Skeletal muscle tissue (tissue), 4 donors: Measurements from ENCODE around the gene RGS13. TPM values are rescaled to one million over a fixed set of nuclear protein-coding genes. Genes with fewer than 3 reads are reported as not detected.

Experiments
- H3K27ac ChIP-seq: one replicate; pipeline ENCODE4 v1.7.0; 2013; ENCODE audit warnings: mild to moderate bottlenecking, low read depth, low read length, inconsistent platforms
- H3K27me3 ChIP-seq, 3 donors: one replicate each; pipeline ENCODE4 v1.7.0; 2013; ENCODE audit warnings: low read length in 3 of 3; ENCODE audit not compliant: control insufficient read depth in 3 of 3, insufficient read depth in 3 of 3
- H3K36me3 ChIP-seq, 3 donors: one replicate each; pipeline ENCODE4 v1.7.0; 2013; ENCODE audit warnings: low read length in 3 of 3; ENCODE audit not compliant: control insufficient read depth in 3 of 3, insufficient read depth in 3 of 3
- H3K4me1 ChIP-seq, 3 donors: one replicate each; pipeline ENCODE4 v1.7.0; 2013; ENCODE audit warnings: low read length in 3 of 3, mild to moderate bottlenecking in 3 of 3; ENCODE audit not compliant: control insufficient read depth in 3 of 3, insufficient read depth in 3 of 3
- H3K4me3 ChIP-seq, 3 donors: one replicate each; pipeline ENCODE4 v1.7.0; 2013; ENCODE audit warnings: low read length in 3 of 3
- H3K9ac ChIP-seq, 3 donors: one replicate each; pipeline ENCODE4 v1.7.0; 2013; ENCODE audit warnings: low read length in 3 of 3, mild to moderate bottlenecking in 3 of 3, moderate library complexity in 2 of 3, low read depth in 1 of 3
- H3K9me3 ChIP-seq, 3 donors: one replicate each; pipeline ENCODE4 v1.7.0; 2013; ENCODE audit warnings: low read length in 3 of 3; ENCODE audit not compliant: control insufficient read depth in 3 of 3
- total RNA-seq: library from RNA; depleted of rRNA; stranded (reverse); fragments of >200 nt; gene quantifications from one replicate; pipeline ENCODE4 v1.2.3, GENCODE V29; 2014
- donor health status: Osteomylitis.

RGS13 gene
- total RNA-seq, 1 donor from 2014 or later, result under 0.01 TPM

DNA sequence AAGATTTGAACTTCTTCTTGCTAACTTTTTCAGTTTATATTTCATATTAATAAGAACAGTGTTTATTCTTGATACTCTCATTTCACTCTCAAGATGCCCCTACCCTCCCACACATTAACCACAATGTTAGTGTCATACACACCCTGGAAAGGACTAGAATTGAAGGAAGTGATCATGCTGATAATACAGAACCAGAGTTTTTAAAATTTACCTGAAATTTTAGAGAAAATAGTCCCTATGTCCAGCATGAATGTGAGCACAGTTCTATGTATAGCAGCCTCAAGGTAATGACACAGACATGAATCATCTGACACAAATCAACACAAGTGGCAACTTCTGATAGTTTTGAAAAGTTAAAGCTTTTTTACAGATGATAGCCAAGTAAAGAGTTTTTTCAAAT, 34.4 kb upstream of the RGS13 start:
- Histone ChIP-seq H3K27ac (no peak overlapping the region), H3K4me3 (no peak overlapping the region), H3K36me3 (no peaks in the 10 kb centered on the region), H3K4me1 (no peaks in the 10 kb centered on the region), H3K9ac (no peak overlapping the region), H3K9me3 (no peaks in the 10 kb centered on the region), H3K27me3 (no peaks in the 10 kb centered on the region)

DNA sequence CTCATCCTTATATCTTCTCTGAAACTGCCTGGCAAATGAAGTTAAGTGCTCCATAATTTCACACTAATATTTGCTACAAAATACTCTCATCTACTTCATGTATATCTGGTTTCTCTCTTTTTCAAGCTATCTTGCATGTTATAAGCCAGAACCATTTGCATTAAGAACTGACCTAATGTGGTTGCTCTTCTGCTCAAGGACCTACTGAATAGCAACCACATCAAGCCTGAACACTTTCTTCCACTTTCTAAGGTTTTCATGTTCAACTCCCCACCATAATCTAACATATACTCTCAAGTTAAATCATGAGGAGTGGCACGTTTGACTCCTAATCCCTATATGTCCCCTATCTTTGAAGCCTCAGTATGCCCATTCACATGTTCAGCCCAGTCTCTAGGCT, 33.2 kb upstream of the RGS13 start:
- no peak overlapping the region for H3K27ac ChIP-seq
- H3K4me3 ChIP-seq, result no peak overlapping the region
- H3K36me3 ChIP-seq, result no peaks in the 10 kb centered on the region
- no peaks in the 10 kb centered on the region for H3K9me3 ChIP-seq
- no peak overlapping the region for H3K9ac ChIP-seq
- no peaks in the 10 kb centered on the region for H3K27me3 ChIP-seq
- H3K4me1 ChIP-seq, result no peaks in the 10 kb centered on the region

DNA sequence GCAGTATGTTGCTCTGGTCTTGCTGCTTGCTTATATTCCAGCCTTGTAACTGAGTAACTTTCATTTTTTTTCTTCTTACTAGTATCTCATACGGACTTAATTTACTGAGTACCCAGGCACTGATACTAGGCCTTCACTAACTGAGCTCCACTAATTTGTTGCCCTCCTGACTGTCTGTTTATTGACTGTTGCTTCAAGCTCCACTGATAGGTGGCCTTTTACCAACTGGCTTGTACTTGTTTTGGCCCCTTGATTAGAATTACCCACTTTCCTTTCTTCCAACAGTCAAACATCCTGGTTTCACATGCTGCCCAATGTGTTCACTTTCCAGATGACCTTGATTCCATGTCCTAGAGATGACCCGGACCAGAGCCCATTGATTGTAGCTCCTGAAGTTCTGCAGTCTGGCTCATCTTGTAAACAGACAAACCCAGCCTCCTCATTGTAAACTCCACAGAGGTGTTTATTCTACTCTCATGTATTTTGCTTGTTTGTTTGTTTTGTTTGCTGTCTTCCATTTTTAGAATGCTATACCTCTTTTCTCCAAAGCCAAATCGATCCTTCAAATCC, 32.6 kb upstream of the RGS13 start:
- H3K4me1 ChIP-seq, result no peaks in the 10 kb centered on the region
- H3K27ac ChIP-seq, result no peak overlapping the region
- H3K9ac ChIP-seq, result no peak overlapping the region
- no peaks in the 10 kb centered on the region for H3K9me3 ChIP-seq
- H3K4me3 ChIP-seq, result no peak overlapping the region
- H3K27me3 ChIP-seq, result no peaks in the 10 kb centered on the region
- H3K36me3 ChIP-seq, result no peaks in the 10 kb centered on the region

- H3K36me3 ChIP-seq, result no peaks in the 10 kb centered on the region
- no peak overlapping the region for H3K9ac ChIP-seq
- H3K27me3 ChIP-seq, result no peaks in the 10 kb centered on the region
- no peaks in the 10 kb centered on the region for H3K9me3 ChIP-seq
- no peak overlapping the region for H3K4me3 ChIP-seq
- no peaks in the 10 kb centered on the region for H3K4me1 ChIP-seq
- no peak overlapping the region for H3K27ac ChIP-seq
Observed at GRCh38 chr1:192604979-192605620, 30.8 kb upstream of the RGS13 start.

DNA sequence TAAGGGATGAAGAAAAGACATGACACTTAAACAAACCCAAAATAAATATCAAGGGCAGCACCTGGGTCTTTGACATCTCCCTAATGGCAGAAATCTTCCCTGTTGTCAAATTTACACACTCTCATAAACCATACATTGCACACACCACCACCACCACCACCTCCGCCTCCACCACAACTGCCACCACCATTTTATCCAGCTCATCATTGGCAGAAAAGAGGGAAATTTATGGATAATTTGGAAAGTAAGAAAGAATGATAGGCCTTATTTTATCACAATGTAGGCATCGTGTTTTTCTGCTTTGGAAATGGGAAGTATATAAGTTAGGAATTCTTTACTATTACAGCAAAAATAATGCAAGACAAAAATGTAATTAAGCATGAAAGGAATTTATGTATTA, 27.3 kb upstream of the RGS13 start:
- H3K27me3 ChIP-seq, result no peaks in the 10 kb centered on the region
- no peaks in the 10 kb centered on the region for H3K36me3 ChIP-seq

DNA sequence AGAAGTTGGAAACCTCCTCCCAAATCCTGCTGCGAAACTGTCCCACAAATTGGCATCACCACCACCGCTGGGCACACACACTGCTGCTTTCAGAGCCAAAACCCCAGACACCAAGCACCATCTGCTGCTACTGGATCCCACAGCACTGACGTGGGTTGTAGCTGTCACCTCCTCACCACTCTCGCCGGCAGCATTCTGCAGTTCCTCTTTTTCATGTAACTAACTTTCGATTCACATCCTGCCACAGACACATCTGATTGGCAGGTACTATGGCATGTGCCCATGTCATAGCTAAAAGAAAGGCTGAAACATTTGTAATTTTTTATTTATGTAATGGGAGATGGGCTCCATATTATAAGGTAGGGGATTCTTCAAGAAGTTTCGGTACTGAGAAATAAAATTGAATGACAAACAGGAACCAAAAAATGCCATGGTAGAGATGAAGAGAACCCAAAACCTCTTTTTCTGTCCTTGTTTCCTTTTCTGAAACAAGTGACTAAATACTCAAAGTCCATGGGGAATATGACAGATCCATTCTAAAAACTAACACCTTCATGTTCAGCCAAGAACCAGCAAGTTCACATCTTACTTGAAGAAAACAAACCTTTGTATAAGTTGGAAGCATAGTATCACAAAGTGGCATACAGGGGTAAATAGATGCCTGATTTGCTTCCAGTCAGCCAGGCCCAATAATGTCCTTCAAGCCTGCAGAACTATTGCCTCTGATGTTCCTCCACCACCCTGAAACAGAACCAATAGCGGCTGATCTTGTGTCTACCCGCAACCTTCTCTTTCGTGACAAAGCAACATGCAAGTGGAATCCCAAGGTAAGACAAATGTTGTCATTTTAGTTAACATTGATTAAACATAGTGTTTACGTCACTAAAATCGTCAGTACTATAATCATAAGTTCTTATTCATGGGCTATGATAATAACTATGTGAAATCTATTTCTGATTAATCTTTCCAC, 26.6 kb upstream of the RGS13 start:
- Histone ChIP-seq H3K4me1 (no peaks in the 10 kb centered on the region), H3K27me3 (no peaks in the 10 kb centered on the region), H3K9me3 (no peaks in the 10 kb centered on the region), H3K36me3 (no peaks in the 10 kb centered on the region), H3K27ac (no peak overlapping the region), H3K9ac (no peak overlapping the region), H3K4me3 (no peak overlapping the region)

More for the DNA sequence above, 27.3 kb upstream of the RGS13 start:
- no peak overlapping the region for H3K9ac ChIP-seq
- H3K9me3 ChIP-seq, result no peaks in the 10 kb centered on the region
- H3K4me3 ChIP-seq, result no peak overlapping the region
- H3K27ac ChIP-seq, result no peak overlapping the region
- H3K4me1 ChIP-seq, result no peaks in the 10 kb centered on the region

DNA sequence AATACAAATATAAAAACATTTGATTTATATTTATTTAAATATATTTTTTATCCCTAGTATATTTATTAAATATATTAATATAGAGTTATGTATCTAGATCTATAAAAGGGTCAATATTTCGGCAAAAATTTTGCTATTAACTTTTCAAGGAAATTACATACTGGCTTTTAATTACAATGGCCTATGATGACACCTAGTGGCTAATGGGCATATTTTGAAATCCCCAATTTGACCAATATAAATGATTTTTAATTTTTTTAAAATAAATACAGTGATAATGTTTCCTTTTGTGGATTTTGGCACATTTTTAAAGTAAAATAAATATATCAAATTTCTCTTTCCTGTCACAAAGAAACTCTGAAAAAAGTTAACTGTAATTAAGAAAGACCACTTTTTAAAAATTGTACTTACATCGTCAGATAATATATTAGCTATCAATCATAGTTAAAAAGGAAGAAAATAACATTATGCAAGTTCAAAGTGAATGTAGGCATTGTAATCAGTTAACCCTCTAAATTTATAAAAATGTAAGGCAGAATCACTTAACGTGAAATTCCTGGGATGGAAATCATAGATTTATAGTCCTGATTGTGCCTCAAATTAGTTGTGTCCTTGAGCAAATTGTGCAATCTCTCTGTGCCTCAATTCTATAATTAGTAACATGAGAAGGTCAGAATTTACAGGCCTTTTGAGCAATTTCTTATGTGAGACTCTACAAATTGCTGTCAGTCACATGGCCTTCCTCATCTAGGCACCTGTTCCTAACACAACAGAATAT, 25.6 kb upstream of the RGS13 start:
- no peak overlapping the region for H3K4me3 ChIP-seq
- H3K27ac ChIP-seq, result no peak overlapping the region
- H3K9ac ChIP-seq, result no peak overlapping the region
- H3K27me3 ChIP-seq, result no peaks in the 10 kb centered on the region
- H3K9me3 ChIP-seq, result no peaks in the 10 kb centered on the region
- H3K36me3 ChIP-seq, result no peaks in the 10 kb centered on the region
- H3K4me1 ChIP-seq, result no peaks in the 10 kb centered on the region

- Histone ChIP-seq H3K36me3 (no peaks in the 10 kb centered on the region), H3K4me1 (no peaks in the 10 kb centered on the region), H3K27me3 (no peaks in the 10 kb centered on the region), H3K27ac (no peak overlapping the region), H3K4me3 (no peak overlapping the region), H3K9ac (no peak overlapping the region), H3K9me3 (no peaks in the 10 kb centered on the region)
Observed at GRCh38 chr1:192615055-192615454, 20.9 kb upstream of the RGS13 start.

DNA sequence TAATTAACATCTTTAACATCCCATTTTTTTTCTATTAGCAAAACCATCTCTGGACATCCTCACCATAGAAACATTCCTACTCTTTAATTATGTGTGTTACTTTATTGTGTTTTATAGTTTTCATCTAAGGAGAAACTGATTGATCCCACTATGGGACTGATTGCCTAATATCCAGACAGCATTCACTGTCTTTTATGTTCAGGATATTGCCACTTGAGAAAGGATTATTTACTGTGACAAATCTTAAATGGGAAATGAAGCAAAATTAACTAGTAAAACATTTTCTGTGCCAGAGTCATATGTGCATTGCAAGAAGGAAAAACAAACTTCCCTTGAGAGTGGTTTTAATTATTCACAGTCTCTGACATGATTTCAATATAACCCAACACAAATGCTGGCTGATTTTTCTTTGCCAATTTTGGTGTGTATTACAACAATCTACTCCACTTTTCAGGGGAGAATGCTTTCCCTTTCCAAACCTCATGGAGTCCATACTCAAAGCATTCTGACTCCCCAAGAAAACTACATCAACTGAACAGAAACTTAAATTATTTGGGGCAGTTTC, 15.8 kb upstream of the RGS13 start:
- Histone ChIP-seq H3K9me3 (no peaks in the 10 kb centered on the region), H3K9ac (no peak overlapping the region), H3K27ac (no peak overlapping the region), H3K4me1 (no peaks in the 10 kb centered on the region), H3K36me3 (no peaks in the 10 kb centered on the region), H3K27me3 (no peaks in the 10 kb centered on the region), H3K4me3 (no peak overlapping the region)
